H1 (cell line): ENCODE measurements around the gene ZBTB25. TPM values are rescaled to one million over a fixed set of nuclear protein-coding genes. Genes with fewer than 3 reads are reported as not detected.

Source experiments
- CTCF ChIA-PET: fragments of 300-600 bp; sonication (Branson Sonifier 250); formaldehyde crosslinking; loops from one replicate; lab custom pipeline; 2021; ENCODE audit not compliant: partially characterized antibody; lab: Charles Lee
- POLR2A ChIA-PET: fragments of 300-600 bp; sonication (Branson Sonifier 250); formaldehyde crosslinking; loops from one replicate; lab custom pipeline; 2021; ENCODE audit warnings: inconsistent platforms; ENCODE audit not compliant: partially characterized antibody; lab: Charles Lee
- DNase-seq, 2 experiments: peaks; one replicate each; pipeline versions ENCODE4 v3.0.0 to v3.0.0-alpha.2; 2010 to 2022; ENCODE audit warnings: low spot score in 2 of 2, low read depth in 1 of 2, mixed read lengths in 1 of 2
- FAIRE-seq: peaks from 2 replicates; lab custom pipeline; 2011; peaks lifted over from hg19 to GRCh38; lab: Jason Lieb, UNC
- H2AFZ ChIP-seq: 2 replicates; pipeline ENCODE4 v1.8.1; 2012; ENCODE audit warnings: low read length, inconsistent platforms
- H2AK5ac ChIP-seq: 2 replicates; pipeline ENCODE4 v1.6.1; 2013; ENCODE audit warnings: low read depth, low read length
- H2BK120ac ChIP-seq: replicated peaks from 2 replicates; pipeline ENCODE3; 2013; ENCODE audit warnings: low read depth, low read length, inconsistent platforms
- H2BK12ac ChIP-seq: 2 replicates; pipeline ENCODE4 v1.6.1; 2013; ENCODE audit warnings: low read depth, low read length
- H2BK15ac ChIP-seq: 2 replicates; pipeline ENCODE4 v1.6.1; 2013; ENCODE audit warnings: low read length
- H2BK20ac ChIP-seq: 2 replicates; pipeline ENCODE4 v1.6.1; 2013; ENCODE audit warnings: low read length
- H2BK5ac ChIP-seq: 2 replicates; pipeline ENCODE4 v1.6.1; 2013; ENCODE audit warnings: low read depth, low read length
- H3K14ac ChIP-seq: 2 replicates; pipeline ENCODE4 v1.6.1; 2013; ENCODE audit warnings: inconsistent platforms; ENCODE audit not compliant: insufficient read length
- H3K18ac ChIP-seq: 2 replicates; pipeline ENCODE4 v1.6.1; 2013; ENCODE audit warnings: low read length; ENCODE audit errors: extremely low read depth
- H3K23ac ChIP-seq: 2 replicates; pipeline ENCODE4 v1.6.1; 2013; ENCODE audit warnings: inconsistent platforms; ENCODE audit not compliant: insufficient read length
- H3K23me2 ChIP-seq: 2 replicates; pipeline ENCODE4 v1.6.1; 2013; ENCODE audit warnings: low read depth, low read length
- H3K27ac ChIP-seq: 2 replicates; pipeline ENCODE4 v1.6.1; 2011; ENCODE audit warnings: low read depth, low read length, inconsistent platforms
- H3K27me3 ChIP-seq, 4 experiments: replicated peaks in 1 of 4; 1 replicate in 1 of 4; 2 replicates in 3 of 4; pipeline versions ENCODE4 v1.6.1 to v1.8.1; 2011 to 2013; ENCODE audit warnings: low read length in 3 of 4, mild to moderate bottlenecking in 3 of 4, inconsistent platforms in 2 of 4, mixed read lengths in 2 of 4, moderate library complexity in 1 of 4; ENCODE audit not compliant: control insufficient read depth in 3 of 4, insufficient read depth in 3 of 4; ENCODE audit errors: extremely low read depth in 1 of 4
- H3K36me3 ChIP-seq, 4 experiments: 2 replicates each; pipeline versions ENCODE4 v1.6.1 to v1.8.1; 2011 to 2013; ENCODE audit warnings: mild to moderate bottlenecking in 4 of 4, low read length in 3 of 4, moderate library complexity in 2 of 4, control low read depth in 1 of 4, inconsistent platforms in 1 of 4; ENCODE audit not compliant: insufficient read depth in 4 of 4, control insufficient read depth in 2 of 4
- H3K4ac ChIP-seq: replicated peaks from 2 replicates; pipeline ENCODE3; 2013; ENCODE audit warnings: low read length, low read depth, mixed read lengths, inconsistent platforms; ENCODE audit not compliant: insufficient read length
- H3K4me1 ChIP-seq, 4 experiments: replicated peaks in 1 of 4; 1 replicate in 1 of 4; 2 replicates in 3 of 4; pipeline versions ENCODE4 v1.6.1 to v1.8.1; 2011 to 2013; ENCODE audit warnings: low read length in 3 of 4, inconsistent platforms in 2 of 4, mixed read lengths in 1 of 4; ENCODE audit not compliant: insufficient read depth in 4 of 4, control insufficient read depth in 3 of 4
- H3K4me2 ChIP-seq, 2 experiments: 2 replicates each; pipeline versions ENCODE4 v1.6.1 to v1.8.1; 2011 to 2013; ENCODE audit warnings: low read depth in 2 of 2, low read length in 2 of 2, control low read depth in 1 of 2, inconsistent platforms in 1 of 2, mild to moderate bottlenecking in 1 of 2; ENCODE audit not compliant: insufficient read depth in 1 of 2
- H3K4me3 ChIP-seq, 4 experiments: fragments of 200-600, 300-600 bp in 1 of 4; sonication (generic), shearing (Covaris generic), sonication (Bioruptor Twin) in 1 of 4; 2 replicates each; pipeline versions ENCODE4 v1.5.1 to v1.8.1; 2011 to 2016; ENCODE audit warnings: low read length in 4 of 4, low read depth in 3 of 4, control low read depth in 2 of 4, inconsistent platforms in 2 of 4, mild to moderate bottlenecking in 2 of 4, mixed read lengths in 1 of 4, moderate library complexity in 1 of 4; ENCODE audit not compliant: insufficient read depth in 2 of 4; ENCODE audit errors: extremely low read depth in 1 of 4
- H3K56ac ChIP-seq: replicated peaks from 2 replicates; pipeline ENCODE3; 2013; ENCODE audit warnings: low read depth, mild to moderate bottlenecking, mixed read lengths, low read length, inconsistent platforms; ENCODE audit not compliant: insufficient read length
- H3K79me1 ChIP-seq: 2 replicates; pipeline ENCODE4 v1.6.1; 2013; ENCODE audit warnings: low read depth, low read length, control low read depth
- H3K79me2 ChIP-seq, 2 experiments: 2 replicates each; pipeline versions ENCODE4 v1.6.1 to v1.8.1; 2012 to 2013; ENCODE audit warnings: low read length in 2 of 2, mild to moderate bottlenecking in 2 of 2, inconsistent platforms in 1 of 2; ENCODE audit not compliant: insufficient read depth in 2 of 2, control insufficient read depth in 1 of 2
- H3K9ac ChIP-seq, 4 experiments: replicated peaks in 1 of 4; 1 replicate in 1 of 4; 2 replicates in 3 of 4; pipeline versions ENCODE4 v1.6.1 to v1.8.1; 2011 to 2013; ENCODE audit warnings: low read depth in 3 of 4, low read length in 3 of 4, control low read depth in 2 of 4, mild to moderate bottlenecking in 2 of 4, moderate library complexity in 2 of 4, inconsistent platforms in 1 of 4; ENCODE audit errors: extremely low read depth in 1 of 4
- H3K9me3 ChIP-seq, 2 experiments: 2 replicates each; pipeline versions ENCODE4 v1.6.1 to v1.8.1; 2012 to 2013; ENCODE audit warnings: mild to moderate bottlenecking in 2 of 2, moderate library complexity in 2 of 2, control low read depth in 1 of 2, inconsistent platforms in 1 of 2, low read depth in 1 of 2, low read length in 1 of 2, mixed read lengths in 1 of 2; ENCODE audit not compliant: insufficient read depth in 2 of 2
- H4K20me1 ChIP-seq, 2 experiments: replicated peaks in 1 of 2; 2 replicates each; pipeline versions ENCODE3 to v1.8.1; 2011 to 2013; ENCODE audit warnings: inconsistent platforms in 2 of 2, low read length in 2 of 2, mild to moderate bottlenecking in 1 of 2; ENCODE audit not compliant: insufficient read depth in 2 of 2, control insufficient read depth in 1 of 2
- H4K5ac ChIP-seq: 2 replicates; pipeline ENCODE4 v1.6.1; 2013; ENCODE audit warnings: low read length, low read depth, mixed read lengths, inconsistent platforms; ENCODE audit not compliant: insufficient read length
- H4K8ac ChIP-seq: 2 replicates; pipeline ENCODE4 v1.8.0; 2013; ENCODE audit warnings: mild to moderate bottlenecking, moderate library complexity, low read length, inconsistent platforms; ENCODE audit not compliant: insufficient read depth; ENCODE audit errors: extremely low read depth
- H4K91ac ChIP-seq: replicated peaks from 2 replicates; pipeline ENCODE3; 2013; ENCODE audit warnings: low read length, mixed read lengths, inconsistent platforms; ENCODE audit not compliant: insufficient read length
- ASH2L ChIP-seq: fragments of 200-600, 300-600 bp; sonication (generic); IDR thresholded peaks from one replicate; pipeline ENCODE4 v1.7.1; 2017; ENCODE audit warnings: low read length
- CBX8 ChIP-seq: fragments of 300-800, 300-1000 bp; sonication (generic); IDR thresholded peaks from 2 replicates; pipeline ENCODE4 v1.7.1; 2016; ENCODE audit warnings: low read depth, low read length, borderline replicate concordance
- HDAC6 ChIP-seq: IDR thresholded peaks from one replicate; pipeline ENCODE4 v1.7.1; 2012; ENCODE audit warnings: low read depth, mild to moderate bottlenecking, inconsistent platforms, low read length, moderate library complexity
- JUN ChIP-seq: IDR thresholded peaks from 2 replicates; pipeline ENCODE4 v1.6.1; 2011; ENCODE audit warnings: low read depth, mild to moderate bottlenecking, improper control_type of control experiment, low read length
- KDM1A ChIP-seq: fragments of 200-600, 300-600 bp; sonication (generic); IDR thresholded peaks from 2 replicates; pipeline ENCODE4 v1.7.1; 2016; ENCODE audit warnings: mild to moderate bottlenecking, low read length, borderline replicate concordance
- POLR2A ChIP-seq, 2 experiments: IDR thresholded peaks; 1 replicate in 1 of 2; 2 replicates in 1 of 2; pipeline ENCODE4 v1.6.1; 2011; ENCODE audit warnings: low read depth in 2 of 2, low read length in 2 of 2, mild to moderate bottlenecking in 2 of 2; ENCODE audit errors: control extremely low read depth in 1 of 2
- SAP30 ChIP-seq: fragments of 300-600 bp; sonication (generic); IDR thresholded peaks from 2 replicates; pipeline ENCODE4 v1.7.1; 2012; ENCODE audit warnings: low read length, moderate library complexity, mild to moderate bottlenecking, inconsistent platforms; ENCODE audit not compliant: insufficient read depth, insufficient replicate concordance
- WGBS, 2 experiments: shearing (Covaris generic) in 1 of 2; methylation state at CpG; one replicate each; pipeline versions ENCODE4 v1.1.6 to v1.1.7; 2013 to 2015; ENCODE audit warnings: low lambda C conversion rate in 2 of 2, mixed read lengths in 2 of 2, inconsistent platforms in 1 of 2, low coverage in 1 of 2, missing lambda C conversion rate in 1 of 2; ENCODE audit not compliant: insufficient replicate concordance in 2 of 2, insufficient coverage in 1 of 2, insufficient read length in 1 of 2; ENCODE audit errors: extremely low coverage in 1 of 2, missing lambda C conversion rate in 1 of 2; 5-methylcytosine and 5-hydroxymethylcytosine counted together
- polyA plus RNA-seq, 7 experiments: library from polyadenylated mRNA; depleted of rRNA in 3 of 7; stranded (reverse) in 5 of 7; unstranded in 2 of 7; fragments of >200 nt in 5 of 7; fragments of 200-250 nt in 2 of 7; gene quantifications; 1 replicate in 5 of 7; 2 replicates in 1 of 7; 4 replicates in 1 of 7; pipeline versions ENCODE4 v1.2.1 to v1.2.3, GENCODE V29; 2011 to 2013; ENCODE audit warnings: missing spikeins in 2 of 7, mixed read lengths in 2 of 7
- total RNA-seq: library from RNA; stranded (reverse); fragmentation: NEBNext Ultra II Directional; extraction: Animal tissue kit (Norgen Biotek cat#: 25700); gene quantifications from 2 replicates; pipeline ENCODE4 v1.2.1, GENCODE V29; 2021

The ZBTB25 gene
- total and polyA plus RNA-seq, 2 of the 8 experiments (the other 6 are each of a cell fraction or from before 2014, with no cell fraction given): 5.4 to 11.4 TPM

DNA sequence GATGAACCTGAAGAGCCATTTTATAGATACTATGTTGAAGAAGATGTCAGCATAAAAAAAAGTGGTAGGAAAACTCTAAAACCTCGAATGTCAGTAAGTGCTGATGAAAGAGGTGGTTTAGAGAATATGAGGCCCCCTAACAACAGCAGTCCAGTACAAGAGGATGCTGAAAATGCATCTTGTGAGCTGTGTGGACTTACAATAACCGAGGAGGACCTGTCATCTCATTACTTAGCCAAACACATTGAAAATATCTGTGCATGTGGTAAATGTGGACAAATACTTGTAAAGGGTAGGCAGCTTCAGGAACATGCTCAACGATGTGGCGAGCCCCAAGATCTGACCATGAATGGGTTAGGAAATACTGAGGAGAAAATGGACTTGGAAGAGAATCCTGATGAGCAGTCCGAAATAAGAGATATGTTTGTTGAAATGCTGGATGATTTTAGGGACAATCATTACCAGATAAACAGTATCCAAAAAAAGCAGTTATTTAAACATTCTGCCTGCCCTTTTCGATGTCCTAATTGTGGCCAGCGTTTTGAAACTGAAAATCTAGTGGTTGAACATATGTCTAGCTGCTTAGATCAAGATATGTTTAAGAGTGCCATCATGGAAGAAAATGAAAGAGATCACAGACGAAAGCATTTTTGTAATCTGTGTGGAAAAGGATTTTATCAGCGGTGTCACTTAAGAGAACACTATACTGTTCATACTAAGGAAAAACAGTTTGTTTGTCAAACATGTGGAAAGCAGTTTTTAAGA lies 19.1 kb upstream of the ZBTB25 start:
- H2BK15ac ChIP-seq: no peak overlapping the region
- FAIRE-seq (no peak), DNase-seq (no peak)
- WGBS, 2 experiments: 86% methylated on average over 9 of the region's 9 CpGs; no CpG with 5 or more reads in 1 of the 2 experiments
- no peak overlapping the region for H2BK20ac ChIP-seq
- no peak overlapping the region for H4K91ac ChIP-seq
- TF ChIP-seq ASH2L: no peak
- no peak for TF ChIP-seq KDM1A
- TF ChIP-seq HDAC6: no peak
- no peak for TF ChIP-seq SAP30
- TF ChIP-seq CBX8: no peak
- TF ChIP-seq JUN: no peak
- no peak for TF ChIP-seq POLR2A (IDR thresholded peaks at IDR 0.05; ENCODE audit: control extremely low read depth in 1 of 2, low read depth in 2 of 2, low read length in 2 of 2)
- no peak overlapping the region for H2AFZ ChIP-seq
- peaks cover 1 to 2% of the 10 kb centered on the region in 2 experiments for H4K20me1 ChIP-seq
- POLR2A ChIA-PET: interaction anchor here (0.9 to 5.5 kb wide), 5 partner anchors 12 to 68 kb away, joined by 3 to 27 read pairs (median 5); partner anchors contain the start of genes HSPA2 and ZBTB1
- no peak overlapping the region for H3K4ac ChIP-seq
- no peak overlapping the region for H3K56ac ChIP-seq
- no peaks in the 10 kb centered on the region for H3K23me2 ChIP-seq
- no peak overlapping the region for H2BK5ac ChIP-seq
- peaks cover 2% of the 10 kb centered on the region; the same call in 1 of the 2 replicates for H3K79me1 ChIP-seq
- H4K8ac ChIP-seq: no peak overlapping the region; the same call in 1 of the 2 replicates
- H2BK120ac ChIP-seq: no peak overlapping the region
- no peaks in the 10 kb centered on the region; a peak in 1 of 4 replicates for H3K9me3 ChIP-seq
- H2BK12ac ChIP-seq: no peak overlapping the region
- H3K18ac ChIP-seq: no peak overlapping the region
- no peak overlapping the region for H3K23ac ChIP-seq
- H3K4me2 ChIP-seq: no peak overlapping the region
- H3K9ac ChIP-seq: no peak overlapping the region
- no peak overlapping the region for H3K4me3 ChIP-seq
- no peak overlapping the region for H3K27ac ChIP-seq
- H3K79me2 ChIP-seq: peaks cover 0 to 23% of the 10 kb centered on the region in 2 experiments; a peak in 2 of 4 replicates
- no peak overlapping the region for H2AK5ac ChIP-seq
- H4K5ac ChIP-seq: no peak overlapping the region
- H3K27me3 ChIP-seq: no peaks in the 10 kb centered on the region
- CTCF ChIA-PET: interaction anchor here (0.8 to 2.7 kb wide), 2 partner anchors 12 kb away, joined by 3 to 20 read pairs; no protein-coding TSS in a partner anchor
- H3K14ac ChIP-seq: no peak overlapping the region
- H3K4me1 ChIP-seq: no peaks in the 10 kb centered on the region
- H3K36me3 ChIP-seq: peaks cover 0 to 17% (median 7%) of the 10 kb centered on the region in 4 experiments; a peak in 5 of 8 replicates
